ENCODE results near the gene ALKAL2.

ALKAL2 gene

GRCh38 chr2:263022-263738, 24.7 kb downstream of the ALKAL2 start:
- Histone ChIP-seq H3K4me1 (ENCODE audit: control insufficient read depth in 1 of 2, insufficient read depth in 2 of 2, low read length in 2 of 2) (peaks cover 28 to 30% of the 10 kb centered on the region in 2 donors), H3K27me3 (ENCODE audit: control insufficient read depth in 1 of 2, insufficient read depth in 2 of 2, low read length in 2 of 2) (no peaks in the 10 kb centered on the region), H3K9ac (ENCODE audit: low read depth in 1 of 2, low read length in 2 of 2) (peak overlapping the region; percentile 59 to 73), H3K9me3 (ENCODE audit: control insufficient read depth in 1 of 2, low read length in 2 of 2) (peaks cover 0 to 5% of the 10 kb centered on the region in 2 donors), H3K36me3 (ENCODE audit: control insufficient read depth in 1 of 2, insufficient read depth in 2 of 2, low read length in 2 of 2) (peaks cover 0 to 3% of the 10 kb centered on the region in 2 donors), H3K4me3 (ENCODE audit: low read depth in 1 of 2, low read length in 2 of 2) (peak overlapping the region; percentile 78 to 88), H3K27ac (ENCODE audit: low read depth, low read length) (peak overlapping the region; percentile 87)

GRCh38 chr2:262117-262516, 25.8 kb downstream of the ALKAL2 start:
- Histone ChIP-seq H3K27ac (ENCODE audit: low read depth, low read length) (no peak overlapping the region), H3K36me3 (ENCODE audit: control insufficient read depth in 1 of 2, insufficient read depth in 2 of 2, low read length in 2 of 2) (peaks cover 0 to 3% of the 10 kb centered on the region in 2 donors), H3K27me3 (ENCODE audit: control insufficient read depth in 1 of 2, insufficient read depth in 2 of 2, low read length in 2 of 2) (no peaks in the 10 kb centered on the region), H3K4me3 (ENCODE audit: low read depth in 1 of 2, low read length in 2 of 2) (no peak overlapping the region), H3K9me3 (ENCODE audit: control insufficient read depth in 1 of 2, low read length in 2 of 2) (peaks cover 0 to 10% of the 10 kb centered on the region in 2 donors), H3K4me1 (ENCODE audit: control insufficient read depth in 1 of 2, insufficient read depth in 2 of 2, low read length in 2 of 2) (peaks cover 25 to 28% of the 10 kb centered on the region in 2 donors), H3K9ac (ENCODE audit: low read depth in 1 of 2, low read length in 2 of 2) (peak overlapping the region in 1 of 2 donors; percentile 45)

- H3K27me3 ChIP-seq (ENCODE audit: control insufficient read depth in 1 of 2, insufficient read depth in 2 of 2, low read length in 2 of 2), result no peaks in the 10 kb centered on the region
- no peak overlapping the region for H3K9ac ChIP-seq (ENCODE audit: low read depth in 1 of 2, low read length in 2 of 2)
- peaks cover 0 to 3% of the 10 kb centered on the region in 2 donors for H3K36me3 ChIP-seq (ENCODE audit: control insufficient read depth in 1 of 2, insufficient read depth in 2 of 2, low read length in 2 of 2)
- no peak overlapping the region for H3K4me3 ChIP-seq (ENCODE audit: low read depth in 1 of 2, low read length in 2 of 2)
- no peak overlapping the region for H3K27ac ChIP-seq (ENCODE audit: low read depth, low read length)
- H3K9me3 ChIP-seq (ENCODE audit: control insufficient read depth in 1 of 2, low read length in 2 of 2), result peaks cover 0 to 10% of the 10 kb centered on the region in 2 donors
- H3K4me1 ChIP-seq (ENCODE audit: control insufficient read depth in 1 of 2, insufficient read depth in 2 of 2, low read length in 2 of 2), result peaks cover 16 to 19% of the 10 kb centered on the region in 2 donors
Measured at GRCh38 chr2:260507-261161, 27.3 kb downstream of the ALKAL2 start.

- Histone ChIP-seq H3K9ac (ENCODE audit: low read depth in 1 of 2, low read length in 2 of 2) (no peak overlapping the region), H3K27me3 (ENCODE audit: control insufficient read depth in 1 of 2, insufficient read depth in 2 of 2, low read length in 2 of 2) (no peaks in the 10 kb centered on the region), H3K36me3 (ENCODE audit: control insufficient read depth in 1 of 2, insufficient read depth in 2 of 2, low read length in 2 of 2) (peaks cover 0 to 3% of the 10 kb centered on the region in 2 donors), H3K27ac (ENCODE audit: low read depth, low read length) (no peak overlapping the region), H3K9me3 (ENCODE audit: control insufficient read depth in 1 of 2, low read length in 2 of 2) (peaks cover 0 to 10% of the 10 kb centered on the region in 2 donors), H3K4me1 (ENCODE audit: control insufficient read depth in 1 of 2, insufficient read depth in 2 of 2, low read length in 2 of 2) (peaks cover 16% of the 10 kb centered on the region in 2 donors), H3K4me3 (ENCODE audit: low read depth in 1 of 2, low read length in 2 of 2) (no peak overlapping the region)
Measured at GRCh38 chr2:259789-260331, 28.0 kb downstream of the ALKAL2 start.

DNA sequence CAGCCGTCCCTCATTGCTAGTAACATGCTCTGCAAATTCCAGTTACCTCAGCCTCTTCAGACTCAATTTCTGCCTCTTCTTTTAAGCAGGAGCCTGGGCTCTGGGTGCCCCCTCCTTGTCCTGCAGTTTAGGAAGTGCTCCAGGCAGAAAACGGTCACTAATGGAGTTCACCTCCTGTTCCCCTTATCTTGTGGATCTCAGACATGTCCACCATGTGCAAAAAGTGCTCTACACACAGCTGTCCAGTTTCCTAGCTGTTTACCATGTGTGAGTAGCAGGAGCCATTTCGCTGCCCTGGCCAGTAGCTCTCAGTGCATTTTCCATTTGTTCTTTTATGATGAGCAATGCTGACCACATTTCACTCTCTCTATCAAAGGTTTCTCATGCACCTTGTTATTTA, 29.0 kb downstream of the ALKAL2 start:
- Histone ChIP-seq H3K36me3 (ENCODE audit: control insufficient read depth in 1 of 2, insufficient read depth in 2 of 2, low read length in 2 of 2) (peaks cover 0 to 3% of the 10 kb centered on the region in 2 donors), H3K4me3 (ENCODE audit: low read depth in 1 of 2, low read length in 2 of 2) (no peak overlapping the region), H3K27me3 (ENCODE audit: control insufficient read depth in 1 of 2, insufficient read depth in 2 of 2, low read length in 2 of 2) (no peaks in the 10 kb centered on the region), H3K9ac (ENCODE audit: low read depth in 1 of 2, low read length in 2 of 2) (no peak overlapping the region), H3K9me3 (ENCODE audit: control insufficient read depth in 1 of 2, low read length in 2 of 2) (peaks cover 0 to 10% of the 10 kb centered on the region in 2 donors), H3K27ac (ENCODE audit: low read depth, low read length) (no peak overlapping the region), H3K4me1 (ENCODE audit: control insufficient read depth in 1 of 2, insufficient read depth in 2 of 2, low read length in 2 of 2) (peaks cover 16% of the 10 kb centered on the region in 2 donors)

- no peak overlapping the region for H3K27ac ChIP-seq (ENCODE audit: low read depth, low read length)
- peaks cover 0 to 3% of the 10 kb centered on the region in 2 donors for H3K36me3 ChIP-seq (ENCODE audit: control insufficient read depth in 1 of 2, insufficient read depth in 2 of 2, low read length in 2 of 2)
- H3K9ac ChIP-seq (ENCODE audit: low read depth in 1 of 2, low read length in 2 of 2), result no peak overlapping the region
- H3K27me3 ChIP-seq (ENCODE audit: control insufficient read depth in 1 of 2, insufficient read depth in 2 of 2, low read length in 2 of 2), result no peaks in the 10 kb centered on the region
- peaks cover 7 to 16% of the 10 kb centered on the region in 2 donors for H3K4me1 ChIP-seq (ENCODE audit: control insufficient read depth in 1 of 2, insufficient read depth in 2 of 2, low read length in 2 of 2)
- no peak overlapping the region for H3K4me3 ChIP-seq (ENCODE audit: low read depth in 1 of 2, low read length in 2 of 2)
- H3K9me3 ChIP-seq (ENCODE audit: control insufficient read depth in 1 of 2, low read length in 2 of 2), result peaks cover 0 to 10% of the 10 kb centered on the region in 2 donors
Measured at GRCh38 chr2:257842-258241, 30.0 kb downstream of the ALKAL2 start.

DNA sequence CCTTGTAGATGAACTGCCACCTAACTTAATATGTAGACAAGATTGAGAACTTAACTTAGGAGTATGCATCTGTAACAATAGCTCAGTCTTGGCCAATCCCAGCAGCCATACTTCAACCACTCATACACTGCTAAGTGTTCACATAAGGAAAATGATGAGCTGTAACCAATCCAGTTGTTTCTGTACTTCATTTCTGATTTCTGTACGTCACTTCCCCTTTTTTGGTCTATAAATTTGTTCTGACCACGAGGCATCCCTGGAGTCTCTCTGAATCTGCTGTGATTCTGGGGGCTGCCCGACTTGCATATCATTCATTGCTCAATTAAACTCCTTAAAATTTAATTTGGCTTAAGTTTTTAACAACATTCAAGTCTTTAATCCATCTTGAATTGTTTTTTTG, 30.5 kb downstream of the ALKAL2 start:
- Histone ChIP-seq H3K27ac (ENCODE audit: low read depth, low read length) (no peak overlapping the region), H3K4me3 (ENCODE audit: low read depth in 1 of 2, low read length in 2 of 2) (no peak overlapping the region), H3K4me1 (ENCODE audit: control insufficient read depth in 1 of 2, insufficient read depth in 2 of 2, low read length in 2 of 2) (peaks cover 4 to 12% of the 10 kb centered on the region in 2 donors), H3K9me3 (ENCODE audit: control insufficient read depth in 1 of 2, low read length in 2 of 2) (peaks cover 0 to 10% of the 10 kb centered on the region in 2 donors), H3K36me3 (ENCODE audit: control insufficient read depth in 1 of 2, insufficient read depth in 2 of 2, low read length in 2 of 2) (peaks cover 0 to 3% of the 10 kb centered on the region in 2 donors), H3K9ac (ENCODE audit: low read depth in 1 of 2, low read length in 2 of 2) (no peak overlapping the region), H3K27me3 (ENCODE audit: control insufficient read depth in 1 of 2, insufficient read depth in 2 of 2, low read length in 2 of 2) (no peaks in the 10 kb centered on the region)

DNA sequence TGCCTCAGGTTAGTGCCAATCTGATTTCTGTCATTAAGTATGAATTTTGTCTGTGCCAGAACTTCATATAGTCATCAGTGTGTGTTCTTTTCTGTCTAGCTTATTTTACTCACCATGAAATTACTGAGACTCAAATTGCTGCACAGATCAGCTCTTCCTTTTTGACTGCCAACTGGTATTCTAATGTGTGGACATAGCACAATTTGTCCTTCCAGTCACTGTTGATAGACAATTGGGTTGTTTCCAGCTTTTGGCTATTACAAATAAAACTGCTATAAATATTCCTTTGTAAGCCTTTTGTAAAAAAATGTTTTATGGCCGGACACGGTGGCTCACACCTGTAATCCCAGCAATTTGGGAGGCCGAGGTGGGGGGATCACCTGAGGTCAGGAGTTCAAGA, 31.8 kb downstream of the ALKAL2 start:
- Histone ChIP-seq H3K4me3 (ENCODE audit: low read depth in 1 of 2, low read length in 2 of 2) (no peak overlapping the region), H3K4me1 (ENCODE audit: control insufficient read depth in 1 of 2, insufficient read depth in 2 of 2, low read length in 2 of 2) (peaks cover 0 to 6% of the 10 kb centered on the region in 2 donors), H3K36me3 (ENCODE audit: control insufficient read depth in 1 of 2, insufficient read depth in 2 of 2, low read length in 2 of 2) (peaks cover 3 to 10% of the 10 kb centered on the region in 2 donors), H3K27ac (ENCODE audit: low read depth, low read length) (no peak overlapping the region), H3K9ac (ENCODE audit: low read depth in 1 of 2, low read length in 2 of 2) (no peak overlapping the region), H3K27me3 (ENCODE audit: control insufficient read depth in 1 of 2, insufficient read depth in 2 of 2, low read length in 2 of 2) (no peaks in the 10 kb centered on the region), H3K9me3 (ENCODE audit: control insufficient read depth in 1 of 2, low read length in 2 of 2) (peaks cover 0 to 10% of the 10 kb centered on the region in 2 donors)

DNA sequence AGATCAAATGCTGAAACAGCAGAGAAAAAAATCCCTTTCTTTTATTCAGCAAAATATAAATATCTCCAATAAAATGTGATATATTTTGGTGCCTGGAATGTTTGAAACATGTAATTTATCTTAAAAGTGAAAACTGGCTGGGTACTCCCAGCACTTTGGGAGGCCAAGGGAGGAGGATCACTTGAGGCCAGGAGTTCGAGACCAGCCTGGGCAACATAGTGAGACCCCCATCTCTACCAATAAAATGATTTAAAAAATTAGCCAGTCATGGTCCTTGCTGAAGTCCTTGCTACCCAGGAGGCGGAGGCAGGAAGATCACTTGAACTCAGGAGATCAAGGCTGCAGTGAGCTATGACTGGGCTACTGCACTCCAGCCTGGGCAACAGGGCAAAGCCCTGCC, 32.7 kb downstream of the ALKAL2 start:
- Histone ChIP-seq H3K36me3 (ENCODE audit: control insufficient read depth in 1 of 2, insufficient read depth in 2 of 2, low read length in 2 of 2) (peaks cover 3 to 10% of the 10 kb centered on the region in 2 donors), H3K9me3 (ENCODE audit: control insufficient read depth in 1 of 2, low read length in 2 of 2) (peaks cover 0 to 10% of the 10 kb centered on the region in 2 donors), H3K27me3 (ENCODE audit: control insufficient read depth in 1 of 2, insufficient read depth in 2 of 2, low read length in 2 of 2) (no peaks in the 10 kb centered on the region), H3K4me3 (ENCODE audit: low read depth in 1 of 2, low read length in 2 of 2) (no peak overlapping the region), H3K9ac (ENCODE audit: low read depth in 1 of 2, low read length in 2 of 2) (no peak overlapping the region), H3K4me1 (ENCODE audit: control insufficient read depth in 1 of 2, insufficient read depth in 2 of 2, low read length in 2 of 2) (no peaks in the 10 kb centered on the region), H3K27ac (ENCODE audit: low read depth, low read length) (no peak overlapping the region)

- Histone ChIP-seq H3K27ac (ENCODE audit: low read depth, low read length) (no peak overlapping the region), H3K27me3 (ENCODE audit: control insufficient read depth in 1 of 2, insufficient read depth in 2 of 2, low read length in 2 of 2) (no peaks in the 10 kb centered on the region), H3K9ac (ENCODE audit: low read depth in 1 of 2, low read length in 2 of 2) (no peak overlapping the region), H3K36me3 (ENCODE audit: control insufficient read depth in 1 of 2, insufficient read depth in 2 of 2, low read length in 2 of 2) (peaks cover 9 to 14% of the 10 kb centered on the region in 2 donors), H3K4me1 (ENCODE audit: control insufficient read depth in 1 of 2, insufficient read depth in 2 of 2, low read length in 2 of 2) (no peaks in the 10 kb centered on the region), H3K9me3 (ENCODE audit: control insufficient read depth in 1 of 2, low read length in 2 of 2) (peaks cover 0 to 10% of the 10 kb centered on the region in 2 donors), H3K4me3 (ENCODE audit: low read depth in 1 of 2, low read length in 2 of 2) (no peak overlapping the region)
Measured at GRCh38 chr2:254241-254640, 33.6 kb downstream of the ALKAL2 start.
